Urinary bladder (tissue), 4 donors: ENCODE results near the gene RASA2. TPM values are rescaled to one million over a fixed set of nuclear protein-coding genes. Genes with fewer than 3 reads are reported as not detected.
A peak's percentile ranks its signal among the peaks of the same experiment; 100 is the strongest.

Experiments
- DNase-seq: peaks from one replicate; pipeline ENCODE4 v3.0.0-alpha.2; 2015; ENCODE audit errors: extremely low spot score
- H3K27ac ChIP-seq: one replicate; pipeline ENCODE4 v1.5.1; 2013; ENCODE audit warnings: low read depth, mild to moderate bottlenecking, moderate library complexity
- H3K36me3 ChIP-seq: one replicate; pipeline ENCODE4 v1.6.1; 2013; ENCODE audit warnings: mild to moderate bottlenecking, moderate library complexity; ENCODE audit not compliant: insufficient read depth
- H3K4me1 ChIP-seq: one replicate; pipeline ENCODE4 v1.6.1; 2013; ENCODE audit warnings: mild to moderate bottlenecking, moderate library complexity; ENCODE audit not compliant: insufficient read depth
- H3K4me3 ChIP-seq: one replicate; pipeline ENCODE4 v1.5.1; 2013; ENCODE audit warnings: low read depth, low read length
- WGBS: extraction: QIAGEN DNeasy Blood & Tissue Kit; methylation state at CpG from one replicate; pipeline ENCODE4 v1.1.7; 2013; 5-methylcytosine and 5-hydroxymethylcytosine counted together
- polyA plus RNA-seq: library from polyadenylated mRNA; stranded (reverse); fragments of 200-250 nt; gene quantifications from one replicate; pipeline ENCODE4 v1.2.3, GENCODE V29; 2013
- total RNA-seq: library from RNA; depleted of rRNA; stranded (reverse); fragments of >200 nt; gene quantifications from one replicate; pipeline ENCODE4 v1.2.3, GENCODE V29; 2014
- donor health status: healthy with polysubstance abuse.
- donor health status: healthy.

Gene RASA2
- total and polyA plus RNA-seq, 2 donors, result 5.9 to 38.8 TPM

DNA sequence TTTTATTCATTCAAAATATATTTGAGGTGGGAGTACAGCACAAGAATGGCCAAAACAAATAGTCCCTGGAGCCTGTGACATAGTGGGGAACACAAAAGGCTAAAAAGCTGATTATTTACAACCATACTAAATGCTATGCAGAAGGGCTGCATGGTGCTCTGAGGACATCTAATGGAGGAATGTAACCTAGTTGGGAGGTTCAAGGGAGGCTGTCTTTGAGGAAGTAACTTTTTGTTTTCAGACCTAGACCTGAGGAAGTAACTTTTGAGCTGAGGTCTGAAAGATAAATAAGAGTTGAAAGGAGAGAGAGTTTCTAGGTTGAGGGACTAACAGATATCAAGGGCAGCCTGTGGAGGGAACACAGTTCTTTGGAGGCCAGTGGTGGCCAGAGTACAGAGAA, 34.8 kb upstream of the RASA2 start:
- no peak for DNase-seq
- Histone ChIP-seq H3K4me1 (no peaks in the 10 kb centered on the region), H3K4me3 (no peak overlapping the region), H3K36me3 (no peaks in the 10 kb centered on the region), H3K27ac (no peak overlapping the region)

DNA sequence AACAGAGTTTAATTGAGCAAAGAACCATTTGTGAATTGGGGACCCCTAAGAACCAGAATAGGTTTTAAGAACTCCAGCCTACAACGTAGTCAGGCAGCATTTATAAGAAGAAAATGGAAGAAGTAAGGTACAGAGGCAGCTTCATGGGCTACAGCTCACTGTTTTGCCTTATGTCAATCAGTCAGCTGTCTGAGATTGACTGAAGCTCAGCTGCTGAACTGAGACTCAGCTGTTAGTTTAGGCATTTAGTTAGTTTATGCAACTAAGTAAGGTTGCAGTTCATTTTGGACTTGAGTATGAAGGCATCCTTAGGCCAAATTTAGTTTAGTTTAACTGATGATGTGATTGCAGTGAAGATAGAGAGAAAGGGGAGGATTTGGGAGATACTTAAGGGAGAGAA, 34.1 kb upstream of the RASA2 start:
- Histone ChIP-seq H3K4me1 (no peaks in the 10 kb centered on the region), H3K4me3 (no peak overlapping the region), H3K36me3 (no peaks in the 10 kb centered on the region), H3K27ac (no peak overlapping the region)
- no peak for DNase-seq
- WGBS, result 88% methylated on average over 1 of the region's 1 CpG

DNA sequence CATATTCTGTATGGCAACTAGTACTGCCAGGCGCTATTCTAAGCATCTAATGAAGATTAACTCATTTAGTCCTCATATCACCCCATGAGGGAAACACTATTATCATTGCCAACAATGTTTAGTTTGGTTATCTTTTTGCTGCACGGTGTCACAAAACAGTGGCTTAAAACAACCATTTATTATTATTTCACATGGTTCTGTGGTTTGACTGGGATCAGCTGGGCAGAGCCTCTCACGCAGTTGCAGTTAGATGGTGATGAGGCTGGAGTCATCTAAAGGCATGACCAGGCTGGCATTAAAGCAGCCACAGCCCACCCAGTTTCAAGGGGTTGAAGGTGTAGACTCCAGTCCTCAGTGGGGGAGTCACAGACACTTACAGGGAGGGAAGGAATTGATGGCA, 32.8 kb upstream of the RASA2 start:
- no peak overlapping the region for H3K27ac ChIP-seq
- WGBS, result 77% methylated on average over 3 of the region's 3 CpGs
- DNase-seq, result no peak
- H3K4me3 ChIP-seq, result no peak overlapping the region
- H3K4me1 ChIP-seq, result no peaks in the 10 kb centered on the region
- H3K36me3 ChIP-seq, result no peaks in the 10 kb centered on the region

DNA sequence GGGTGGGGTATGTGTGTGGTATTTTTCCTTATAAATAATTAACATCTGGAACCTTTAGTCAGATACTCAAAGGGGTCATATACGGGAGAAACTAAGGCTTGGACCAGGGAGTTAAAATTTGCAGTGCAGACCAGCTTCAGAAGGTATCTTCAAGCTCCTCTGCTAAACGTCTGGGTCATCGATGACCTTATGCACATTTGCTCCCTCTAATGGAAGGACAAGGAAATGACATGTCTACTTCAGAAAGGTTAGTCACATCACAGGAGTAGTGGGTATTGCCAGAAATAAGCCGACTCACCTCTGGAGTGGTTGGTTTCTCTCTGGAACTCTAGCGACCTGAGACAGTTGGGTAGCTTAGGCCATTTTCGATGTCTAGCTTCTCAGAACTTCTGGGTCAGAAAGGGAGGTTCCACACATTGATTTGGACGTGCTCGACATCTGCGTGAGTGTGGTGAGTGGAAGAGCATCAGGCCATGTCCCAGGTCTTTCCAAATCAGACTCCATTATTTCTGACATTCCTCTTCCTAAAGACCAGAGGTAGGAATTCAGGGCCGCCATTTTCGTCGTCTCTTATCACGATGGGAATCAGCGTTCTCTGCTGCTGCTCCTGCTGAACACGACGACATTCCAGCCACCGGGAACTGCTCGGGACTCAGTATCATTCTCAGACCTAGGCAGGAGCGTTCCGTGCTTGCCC, 31.8 kb upstream of the RASA2 start:
- H3K4me3 ChIP-seq, result no peak overlapping the region
- H3K36me3 ChIP-seq, result no peaks in the 10 kb centered on the region
- 74% methylated on average over 20 of the region's 20 CpGs for WGBS
- no peak for DNase-seq
- no peaks in the 10 kb centered on the region for H3K4me1 ChIP-seq
- H3K27ac ChIP-seq, result no peak overlapping the region

DNA sequence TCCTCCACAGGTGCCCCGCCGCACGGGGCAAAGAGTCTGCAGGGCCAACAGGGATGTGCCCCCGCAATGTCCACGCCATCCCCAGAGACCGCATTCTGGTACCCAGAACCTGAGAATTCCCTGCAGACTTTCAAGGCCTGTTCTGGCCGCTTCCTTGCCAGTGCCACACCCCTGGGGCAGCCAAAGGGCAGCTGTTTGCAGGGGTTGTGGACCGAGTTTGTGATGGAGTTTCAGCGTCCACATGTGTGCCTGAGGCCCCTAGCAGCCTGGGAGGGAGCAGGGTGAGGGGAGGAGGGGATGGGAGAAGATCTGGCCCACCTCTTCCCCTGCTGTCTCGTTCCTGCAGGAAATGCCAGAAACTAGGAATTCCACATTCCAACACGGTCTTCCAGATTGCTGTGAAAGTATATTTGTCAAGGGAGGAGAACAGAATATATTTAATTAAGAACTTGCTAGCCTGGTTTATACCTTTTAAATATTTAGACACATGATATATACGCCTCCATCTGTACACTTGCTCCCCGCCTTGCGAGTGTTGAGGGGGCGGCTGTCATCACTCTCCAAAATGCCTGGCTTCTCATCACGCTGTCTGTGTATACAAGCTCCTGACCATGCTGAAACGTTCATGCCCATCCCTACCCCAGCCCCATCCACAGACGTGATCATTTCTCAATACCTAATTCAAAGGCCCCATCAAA, 31.1 kb upstream of the RASA2 start:
- no peak for DNase-seq
- H3K4me3 ChIP-seq, result no peak overlapping the region

DNA sequence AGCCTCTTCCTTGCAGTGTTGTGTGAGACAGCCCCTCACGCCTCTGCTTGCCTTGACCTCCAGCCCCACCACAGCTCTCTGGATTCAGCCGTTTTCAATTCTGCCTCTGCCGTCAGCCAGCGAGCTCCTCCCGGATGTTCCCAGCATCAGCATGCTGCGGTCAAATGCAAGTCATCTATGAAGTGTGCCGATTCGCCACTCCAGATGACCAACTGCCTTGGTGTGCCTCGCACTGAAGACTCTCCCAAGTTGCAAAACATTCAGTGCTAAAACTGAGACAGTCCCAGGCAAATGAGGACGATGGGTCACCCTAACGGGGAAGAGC, 30.6 kb upstream of the RASA2 start:
- no peak overlapping the region for H3K27ac ChIP-seq
- H3K4me3 ChIP-seq, result no peak overlapping the region
- H3K4me1 ChIP-seq, result no peaks in the 10 kb centered on the region
- DNase-seq, result no peak
- no peaks in the 10 kb centered on the region for H3K36me3 ChIP-seq
- WGBS, result 75% methylated on average over 11 of the region's 11 CpGs

More for the DNA sequence above, 31.1 kb upstream of the RASA2 start:
- no peaks in the 10 kb centered on the region for H3K4me1 ChIP-seq
- 68% methylated on average over 18 of the region's 18 CpGs for WGBS
- no peaks in the 10 kb centered on the region for H3K36me3 ChIP-seq
- no peak overlapping the region for H3K27ac ChIP-seq

DNA sequence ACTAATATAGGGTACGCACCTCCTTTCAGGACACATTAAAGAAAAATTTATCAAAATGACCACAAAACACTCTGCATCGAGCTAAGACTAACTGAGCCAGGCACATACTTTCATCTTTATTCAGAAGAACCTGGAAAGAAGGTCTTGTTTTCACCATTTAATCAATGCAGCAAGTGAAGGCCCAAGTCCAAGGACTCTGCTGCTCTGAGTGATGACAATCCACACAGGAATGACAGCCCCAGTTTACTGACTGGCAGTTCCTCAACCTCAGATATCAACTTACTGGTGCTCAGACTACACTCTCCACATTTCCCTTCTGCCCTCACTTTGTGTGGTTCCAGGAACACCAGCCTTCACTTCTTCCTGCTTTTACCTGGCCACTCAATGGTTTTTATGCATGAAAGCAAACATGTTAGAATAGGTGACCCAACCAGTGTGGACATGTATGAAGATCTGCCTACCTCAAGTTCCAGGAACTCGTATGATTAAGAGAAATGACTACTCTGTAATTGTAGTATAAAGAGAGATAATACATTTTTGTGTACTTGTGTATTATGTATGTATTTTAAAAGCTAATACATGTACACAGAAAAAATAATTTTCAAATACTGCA, 29.1 kb upstream of the RASA2 start:
- H3K4me3 ChIP-seq, result no peak overlapping the region
- no peak overlapping the region for H3K27ac ChIP-seq
- H3K36me3 ChIP-seq, result no peaks in the 10 kb centered on the region
- DNase-seq, result no peak
- no peaks in the 10 kb centered on the region for H3K4me1 ChIP-seq
- 84% methylated on average over 3 of the region's 3 CpGs for WGBS

DNA sequence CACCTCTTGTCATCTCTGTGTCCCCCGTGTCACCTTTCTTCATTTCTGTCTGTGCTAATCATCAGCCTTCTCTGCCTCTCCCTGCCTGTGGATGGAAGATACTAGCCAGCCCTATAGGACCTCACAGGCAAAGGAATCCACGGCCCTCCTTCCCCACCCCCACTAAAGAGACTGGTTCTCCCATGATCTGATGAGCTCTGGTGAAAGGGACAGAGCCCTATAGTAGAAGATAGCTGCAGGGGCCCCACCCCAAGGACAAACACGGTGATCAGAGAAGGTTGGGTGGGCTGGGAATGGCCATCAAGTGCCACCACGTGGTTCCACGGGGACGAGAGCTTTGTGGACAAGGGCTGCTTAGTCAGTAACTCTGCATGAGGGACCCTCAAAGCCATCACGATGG, 27.8 kb upstream of the RASA2 start:
- no peak overlapping the region for H3K27ac ChIP-seq
- H3K4me1 ChIP-seq, result no peaks in the 10 kb centered on the region
- H3K4me3 ChIP-seq, result no peak overlapping the region
- no peak for DNase-seq
- no peaks in the 10 kb centered on the region for H3K36me3 ChIP-seq
- WGBS, result 78% methylated on average over 7 of the region's 7 CpGs

DNA sequence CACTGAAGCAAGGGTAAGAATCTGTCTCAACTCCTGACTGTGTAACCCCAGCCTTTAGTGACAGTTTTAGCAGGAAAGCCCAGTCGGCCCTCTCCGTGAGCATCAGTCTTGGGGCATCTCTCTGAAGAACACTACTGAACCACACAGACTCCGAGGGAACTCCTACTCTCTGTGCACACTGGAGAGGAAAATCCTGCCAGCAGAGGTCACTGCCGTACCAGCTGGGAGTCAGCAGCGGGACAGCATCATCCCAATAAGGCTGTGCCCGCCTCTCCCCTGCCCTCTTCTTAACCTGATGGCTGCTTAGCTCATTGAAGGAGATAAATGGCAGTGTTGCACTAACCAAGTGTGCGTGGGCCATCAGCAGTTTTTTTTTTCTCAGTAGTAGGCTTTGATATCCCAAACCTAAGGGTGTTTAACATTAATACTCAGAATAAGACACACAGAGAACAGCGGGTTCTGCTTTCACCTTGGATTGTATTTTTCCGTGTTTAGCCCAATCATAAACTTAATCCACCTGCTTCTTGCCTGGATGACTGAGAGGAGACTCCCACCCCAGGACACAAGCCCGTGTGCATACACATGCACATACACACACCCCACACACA, 26.6 kb upstream of the RASA2 start:
- WGBS, result 22% methylated on average over 10 of the region's 10 CpGs
- peak; percentile 62 for DNase-seq
- Histone ChIP-seq H3K4me3 (no peak overlapping the region), H3K27ac (no peak overlapping the region), H3K4me1 (no peaks in the 10 kb centered on the region), H3K36me3 (no peaks in the 10 kb centered on the region)

DNA sequence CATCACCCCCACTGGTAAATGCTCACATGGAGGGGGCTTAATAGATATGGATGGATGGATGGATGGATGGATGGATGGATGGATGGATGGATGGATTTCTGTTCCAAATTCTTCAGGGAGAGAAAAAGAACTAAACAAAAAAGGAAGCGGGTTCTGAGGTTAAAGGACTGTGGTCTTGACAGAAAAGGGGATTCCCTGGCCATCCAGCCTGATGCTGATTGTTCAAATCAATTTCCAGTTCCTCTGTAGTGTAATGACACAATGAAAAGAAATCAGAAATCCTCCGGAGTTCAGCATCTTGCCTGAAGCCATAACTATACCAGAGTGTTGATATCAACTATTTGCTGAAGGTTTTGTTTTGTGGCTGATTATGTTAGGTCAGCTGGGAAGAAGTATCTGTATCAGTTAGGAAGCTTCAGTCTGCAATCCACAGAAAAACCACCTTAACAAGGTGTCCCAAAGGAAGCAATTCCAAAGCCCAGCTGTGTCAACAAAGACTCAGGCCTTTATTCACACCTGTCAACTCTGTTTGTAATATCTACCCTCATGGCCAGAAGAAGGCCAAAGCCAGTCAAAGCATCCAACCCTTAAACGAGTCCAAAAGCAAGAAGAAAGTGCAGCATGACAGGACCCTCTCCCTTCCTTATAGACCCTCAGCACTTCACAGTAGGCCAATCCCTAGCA, 24.5 kb upstream of the RASA2 start:
- Histone ChIP-seq H3K27ac (no peak overlapping the region), H3K4me3 (no peak overlapping the region), H3K4me1 (no peaks in the 10 kb centered on the region), H3K36me3 (no peaks in the 10 kb centered on the region)
- WGBS, result 83% methylated on average over 3 of the region's 3 CpGs
- DNase-seq, result no peak

DNA sequence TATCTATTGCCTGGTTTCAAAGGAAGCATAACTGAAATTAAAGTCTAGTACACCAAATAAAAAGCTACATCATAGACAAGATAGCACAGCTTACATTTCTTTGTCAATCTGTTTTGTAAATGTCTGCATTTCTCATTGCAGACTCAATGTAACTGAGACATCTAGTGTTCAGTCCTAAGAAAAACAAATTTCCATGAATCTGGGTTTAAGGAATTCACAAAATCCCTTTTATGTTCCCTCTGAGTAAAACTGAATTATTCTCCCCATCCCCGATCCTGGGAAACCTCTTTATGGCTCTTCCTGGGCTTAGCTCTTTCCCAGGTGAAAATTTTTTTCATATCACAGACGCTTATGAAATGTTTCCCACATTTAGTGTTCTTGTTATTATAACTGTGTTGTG, 21.6 kb upstream of the RASA2 start:
- H3K27ac ChIP-seq, result no peak overlapping the region
- no peak overlapping the region for H3K4me3 ChIP-seq
- no peak for DNase-seq

DNA sequence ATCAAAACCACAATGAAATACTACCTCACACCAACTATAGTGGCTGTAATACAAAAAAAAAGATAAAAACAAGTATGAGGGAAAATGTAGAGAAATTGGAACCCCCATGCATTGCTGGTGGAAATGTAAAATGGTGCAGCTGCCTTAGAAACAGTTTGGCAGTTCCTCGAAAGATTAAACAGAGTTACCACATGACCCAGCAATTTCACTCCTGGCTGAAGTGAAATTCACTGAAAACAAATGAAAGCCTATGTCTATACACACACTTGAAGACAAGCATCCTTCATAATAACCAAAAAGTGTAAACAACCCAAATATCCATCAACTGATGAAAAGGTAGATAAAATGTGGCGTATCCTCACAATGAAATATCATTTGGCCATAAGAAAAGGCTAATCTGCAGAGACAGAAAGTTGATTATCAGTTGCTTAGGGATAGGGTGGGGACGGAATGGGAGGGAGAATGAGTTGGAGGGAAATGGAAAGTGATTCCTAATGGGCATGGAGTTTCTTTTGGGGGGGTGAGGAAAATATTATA, 20.1 kb upstream of the RASA2 start:
- Histone ChIP-seq H3K36me3 (no peaks in the 10 kb centered on the region), H3K27ac (no peak overlapping the region), H3K4me1 (no peaks in the 10 kb centered on the region), H3K4me3 (no peak overlapping the region)
- WGBS, result 83% methylated on average over 3 of the region's 3 CpGs
- no peak for DNase-seq

More for the DNA sequence above, 21.6 kb upstream of the RASA2 start:
- H3K36me3 ChIP-seq, result no peaks in the 10 kb centered on the region
- no peaks in the 10 kb centered on the region for H3K4me1 ChIP-seq
- 41% methylated on average over 2 of the region's 2 CpGs for WGBS

DNA sequence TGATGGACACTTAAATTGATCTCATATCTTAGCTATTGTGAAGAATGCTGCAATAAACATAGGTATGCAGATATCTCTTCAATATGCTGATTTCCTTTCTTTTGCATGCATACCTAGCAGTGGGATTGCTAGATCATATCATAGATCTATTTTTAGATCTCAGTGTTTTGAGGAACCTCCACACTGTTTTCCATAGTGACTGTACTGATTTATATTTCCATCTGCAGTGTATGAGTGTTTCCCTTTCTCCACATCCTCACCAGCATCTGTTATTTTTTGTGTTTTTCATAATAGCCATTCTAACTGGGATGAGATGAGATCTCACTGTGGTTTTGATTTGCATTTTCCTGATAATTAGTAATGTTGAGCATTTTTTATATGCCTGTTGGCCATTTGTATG, 17.1 kb upstream of the RASA2 start:
- no peak for DNase-seq
- Histone ChIP-seq H3K4me1 (no peaks in the 10 kb centered on the region), H3K36me3 (no peaks in the 10 kb centered on the region), H3K4me3 (no peak overlapping the region), H3K27ac (no peak overlapping the region)
